ENCODE results near the gene HCN2.

Gene HCN2

GRCh38 chr19:629961-630714 lies 40.5 kb downstream of the HCN2 start:
- Histone ChIP-seq H3K4me3 (no peak overlapping the region), H3K9me3 (replicated peaks in 1 of 11) (no peaks in the 10 kb centered on the region), H3K36me3 (peaks cover 28 to 64% (median 49%) of the 10 kb centered on the region in 11 experiments), H3K27ac (no peak overlapping the region), H3K4me2 (peak overlapping the region in 7 of 11 experiments; percentile 5 to 96 (median 23); a peak in 7 of 22 replicates), H3K27me3 (no peaks in the 10 kb centered on the region), H3K4me1 (peaks cover 20 to 73% (median 57%) of the 10 kb centered on the region in 10 experiments), H4K20me1 (peaks cover 2 to 63% (median 47%) of the 10 kb centered on the region in 11 experiments; a peak in 21 of 22 replicates), H3K9ac (peak overlapping the region in 5 of 11 experiments; percentile 5 to 44 (median 26); a peak in 4 of 22 replicates)
- TF ChIP-seq Cebpa-rat (IDR thresholded peaks at IDR 0.05) = no peak

GRCh38 chr19:632579-633067 lies 42.9 kb downstream of the HCN2 start:
- H3K4me3 ChIP-seq = peak overlapping the region; percentile 70 to 86 (median 81)
- H3K4me1 ChIP-seq = peaks cover 30 to 84% (median 69%) of the 10 kb centered on the region in 10 experiments
- H3K27me3 ChIP-seq = peaks cover 0 to 15% (median 0%) of the 10 kb centered on the region in 11 experiments; a peak in 7 of 22 replicates
- peaks cover 25 to 45% (median 37%) of the 10 kb centered on the region in 11 experiments for H3K36me3 ChIP-seq
- peak overlapping the region; percentile 80 to 99 (median 95) for H3K4me2 ChIP-seq
- no peak for TF ChIP-seq Cebpa-rat (IDR thresholded peaks at IDR 0.05)
- H4K20me1 ChIP-seq = peaks cover 0 to 53% (median 36%) of the 10 kb centered on the region in 11 experiments; a peak in 16 of 22 replicates
- peak overlapping the region; percentile 71 to 88 (median 83) for H3K9ac ChIP-seq
- H3K9me3 ChIP-seq (replicated peaks in 1 of 11) = no peaks in the 10 kb centered on the region
- peak overlapping the region; percentile 61 to 86 (median 76); a peak in 21 of 22 replicates for H3K27ac ChIP-seq

DNA sequence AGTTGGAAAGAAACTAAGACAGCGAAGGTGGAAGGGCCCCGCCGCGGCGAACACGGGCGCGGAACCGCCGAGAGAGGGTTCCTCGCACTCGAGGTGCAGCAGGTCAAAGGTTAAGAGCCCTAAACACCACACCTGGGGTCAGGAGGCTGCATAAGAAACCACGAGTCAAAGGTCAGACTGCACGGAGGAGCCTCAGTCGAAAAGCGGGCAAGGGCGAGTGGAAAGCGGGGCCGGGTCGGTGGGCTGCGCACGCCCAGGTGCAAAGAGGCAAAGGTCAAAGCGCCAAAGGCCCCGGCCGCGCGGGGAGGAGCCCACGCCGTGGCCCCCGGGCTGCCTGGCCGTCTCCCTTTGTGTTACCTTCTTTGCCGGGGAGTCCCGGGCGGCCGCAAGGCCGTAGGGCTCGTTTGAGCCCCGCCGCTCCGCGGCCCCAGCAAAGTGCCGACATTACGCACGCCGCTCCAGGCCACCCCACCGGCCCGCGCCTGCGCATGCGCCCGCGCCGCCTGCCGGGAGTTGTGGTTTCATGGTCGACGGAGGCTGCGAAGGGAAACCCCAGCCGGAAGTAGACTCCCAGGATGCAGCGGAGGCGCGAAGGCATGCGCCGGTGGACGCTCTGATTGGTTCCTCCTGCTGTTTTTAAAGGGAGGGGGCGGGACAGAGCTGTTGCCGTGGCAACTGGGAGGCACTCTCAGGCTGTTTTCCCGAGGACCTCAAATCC lies 43.5 kb downstream of the HCN2 start, which contains the start of gene POLRMT:
TSS of gene POLRMT (minus strand) at position 470 of the 718 bp plus-strand sequence. CDS start at position 445, 25 bp downstream.
- peak within 1 kb of the TSS; percentile 70 to 86 (median 81) for H3K4me3 ChIP-seq
- peaks cover 19 to 39% (median 31%) of the 10 kb centered on the region in 11 experiments for H3K36me3 ChIP-seq
- peaks cover 0 to 49% (median 32%) of the 10 kb centered on the region in 11 experiments; a peak in 16 of 22 replicates for H4K20me1 ChIP-seq
- peak within 1 kb of the TSS; percentile 61 to 86 (median 76); a peak in 21 of 22 replicates for H3K27ac ChIP-seq
- no peaks in the 10 kb centered on the region for H3K9me3 ChIP-seq (replicated peaks in 1 of 11)
- no peak for TF ChIP-seq Cebpa-rat (IDR thresholded peaks at IDR 0.05)
- H3K4me2 ChIP-seq = peak within 1 kb of the TSS; percentile 88 to 99 (median 95)
- peak within 1 kb of the TSS; percentile 71 to 88 (median 83) for H3K9ac ChIP-seq
- H3K4me1 ChIP-seq = peaks cover 36 to 89% (median 76%) of the 10 kb centered on the region in 10 experiments
- peaks cover 0 to 19% (median 0%) of the 10 kb centered on the region in 11 experiments; a peak in 7 of 22 replicates for H3K27me3 ChIP-seq

DNA sequence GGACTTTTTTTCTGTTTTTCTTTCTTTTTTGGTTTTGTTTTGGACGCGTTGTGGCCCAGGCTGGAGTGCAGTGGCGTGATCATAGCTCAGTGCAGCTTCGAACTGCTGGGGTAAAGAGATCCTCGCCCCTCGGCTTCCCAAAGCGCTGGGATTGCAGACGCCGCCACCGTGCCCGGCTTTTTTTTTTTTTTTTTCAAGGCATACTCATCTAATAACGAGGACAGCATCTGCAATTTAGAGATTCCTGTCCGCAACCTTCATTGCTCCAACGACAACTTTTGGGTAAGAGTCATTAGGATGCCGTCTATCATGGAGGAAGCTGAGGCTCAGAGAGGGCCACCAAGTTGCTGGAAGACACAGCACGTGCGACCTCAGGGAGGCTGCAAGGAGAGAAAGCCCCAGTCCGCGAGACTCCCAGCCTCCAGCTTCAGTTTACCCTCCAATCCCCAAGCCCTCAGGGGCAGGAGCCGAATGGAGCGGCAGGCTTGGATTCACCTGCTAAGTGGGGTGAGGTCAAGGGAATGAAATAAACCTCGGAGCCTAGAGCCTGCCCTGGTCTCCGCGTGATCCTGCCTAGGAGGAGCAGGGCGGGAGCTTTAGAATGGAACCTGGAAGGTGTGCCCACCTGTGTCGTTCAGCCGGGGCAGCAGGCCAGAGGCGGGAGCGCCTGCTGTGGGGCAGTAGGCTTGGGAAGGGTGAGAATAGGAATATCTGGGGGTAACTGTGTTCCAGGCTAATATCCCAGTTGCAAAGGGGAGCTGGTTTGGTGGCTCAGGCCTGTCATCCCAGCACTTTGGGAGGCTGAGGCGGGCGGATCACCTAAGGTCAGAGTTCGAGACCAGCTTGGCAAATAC lies 44.3 kb downstream of the HCN2 start:
- Histone ChIP-seq H3K4me1 (peaks cover 44 to 90% (median 83%) of the 10 kb centered on the region in 10 experiments), H3K9me3 (replicated peaks in 1 of 11) (no peaks in the 10 kb centered on the region), H4K20me1 (peaks cover 0 to 49% (median 31%) of the 10 kb centered on the region in 11 experiments; a peak in 15 of 22 replicates), H3K27ac (peak overlapping the region in 10 of 11 experiments; percentile 17 to 86 (median 70); a peak in 19 of 22 replicates), H3K36me3 (peaks cover 11 to 31% (median 23%) of the 10 kb centered on the region in 11 experiments), H3K4me3 (peak overlapping the region; percentile 70 to 86 (median 81)), H3K4me2 (peak overlapping the region; percentile 88 to 99 (median 91)), H3K9ac (peak overlapping the region; percentile 68 to 88 (median 79)), H3K27me3 (peaks cover 0 to 26% (median 2%) of the 10 kb centered on the region in 11 experiments; a peak in 9 of 22 replicates)
- TF ChIP-seq Cebpa-rat (IDR thresholded peaks at IDR 0.05) = no peak

GRCh38 chr19:634975-635652 lies 45.4 kb downstream of the HCN2 start:
- Histone ChIP-seq H3K27me3 (peaks cover 0 to 31% (median 7%) of the 10 kb centered on the region in 11 experiments; a peak in 13 of 22 replicates), H3K9me3 (replicated peaks in 1 of 11) (no peaks in the 10 kb centered on the region), H3K4me3 (no peak overlapping the region), H3K27ac (no peak overlapping the region), H4K20me1 (peaks cover 0 to 43% (median 26%) of the 10 kb centered on the region in 11 experiments; a peak in 17 of 22 replicates), H3K4me2 (peak overlapping the region in 9 of 11 experiments; percentile 75 to 99 (median 91); a peak in 13 of 22 replicates), H3K36me3 (peaks cover 3 to 20% (median 12%) of the 10 kb centered on the region in 11 experiments; a peak in 15 of 22 replicates), H3K9ac (peak overlapping the region in 3 of 11 experiments; percentile 2 to 57 (median 25); a peak in 4 of 22 replicates), H3K4me1 (peaks cover 48 to 84% (median 79%) of the 10 kb centered on the region in 10 experiments)
- TF ChIP-seq Cebpa-rat (IDR thresholded peaks at IDR 0.05) = no peak

GRCh38 chr19:638906-639252 lies 49.2 kb downstream of the HCN2 start:
- Histone ChIP-seq H3K4me2 (peak overlapping the region; percentile 75 to 99 (median 92)), H3K9ac (no peak overlapping the region)

More at GRCh38 chr19:638906-639252, 49.2 kb downstream of the HCN2 start:
- Histone ChIP-seq H3K27me3 (peaks cover 0 to 43% (median 7%) of the 10 kb centered on the region in 11 experiments; a peak in 13 of 22 replicates), H3K27ac (no peak overlapping the region), H3K4me3 (peak overlapping the region in 2 of 10 experiments; percentile 42 to 49; a peak in 4 of 20 replicates), H3K9me3 (replicated peaks in 1 of 11) (no peaks in the 10 kb centered on the region), H4K20me1 (peaks cover 0 to 55% (median 35%) of the 10 kb centered on the region in 11 experiments; a peak in 19 of 22 replicates), H3K36me3 (no peaks in the 10 kb centered on the region; a peak in 1 of 22 replicates), H3K4me1 (peaks cover 36 to 82% (median 69%) of the 10 kb centered on the region in 10 experiments)
- no peak for TF ChIP-seq Cebpa-rat (IDR thresholded peaks at IDR 0.05)
